Fibroblast of lung (primary cell): ENCODE results near the gene CCHCR1. TPM values are rescaled to one million over a fixed set of nuclear protein-coding genes. Genes with fewer than 3 reads are reported as not detected.

ENCODE experiments used
- DNase-seq, 2 donors: peaks; one replicate each; pipeline versions ENCODE4 v3.0.0 to v3.0.0-alpha.2; 2010; ENCODE audit warnings: low read depth in 2 of 2
- H2AFZ ChIP-seq: 2 replicates; pipeline ENCODE4 v1.5.1; 2012; ENCODE audit warnings: low read length, control low read depth, inconsistent platforms
- H3K27ac ChIP-seq: 2 replicates; pipeline ENCODE4 v1.5.1; 2011; ENCODE audit warnings: low read length, control low read depth; ENCODE audit not compliant: insufficient read depth
- H3K27me3 ChIP-seq: 2 replicates; pipeline ENCODE4 v1.5.1; 2011; ENCODE audit warnings: mild to moderate bottlenecking, low read length; ENCODE audit not compliant: control insufficient read depth, insufficient read depth
- H3K36me3 ChIP-seq: 2 replicates; pipeline ENCODE4 v1.5.1; 2011; ENCODE audit warnings: low read length; ENCODE audit not compliant: control insufficient read depth, insufficient read depth
- H3K4me1 ChIP-seq: 2 replicates; pipeline ENCODE4 v1.5.1; 2011; ENCODE audit warnings: low read length; ENCODE audit not compliant: control insufficient read depth, insufficient read depth; ENCODE audit errors: extremely low read depth
- H3K4me2 ChIP-seq: 2 replicates; pipeline ENCODE4 v1.5.1; 2011; ENCODE audit warnings: low read length, control low read depth; ENCODE audit not compliant: insufficient read depth; ENCODE audit errors: extremely low read depth
- H3K4me3 ChIP-seq, 4 experiments: fragments of 200-600 bp in 1 of 4; sonication (generic) in 1 of 4; replicated peaks in 1 of 4; 2 replicates each; pipeline ENCODE4 v1.5.1; 2011 to 2016; ENCODE audit warnings: low read length in 4 of 4, low read depth in 3 of 4, mild to moderate bottlenecking in 3 of 4, control low read depth in 2 of 4, inconsistent platforms in 1 of 4, mixed read lengths in 1 of 4; ENCODE audit not compliant: insufficient read depth in 1 of 4; ENCODE audit errors: control extremely low read depth in 1 of 4
- H3K79me2 ChIP-seq: 2 replicates; pipeline ENCODE4 v1.5.1; 2012; ENCODE audit warnings: mild to moderate bottlenecking, low read length, inconsistent platforms; ENCODE audit not compliant: control insufficient read depth, insufficient read depth
- H3K9ac ChIP-seq: 2 replicates; pipeline ENCODE4 v1.5.1; 2011; ENCODE audit warnings: mild to moderate bottlenecking, low read length, control low read depth; ENCODE audit not compliant: insufficient read depth
- H3K9me3 ChIP-seq: 2 replicates; pipeline ENCODE4 v1.5.1; 2012; ENCODE audit warnings: low read depth, low read length; ENCODE audit not compliant: control insufficient read depth, insufficient read depth
- H4K20me1 ChIP-seq: 2 replicates; pipeline ENCODE4 v1.5.1; 2011; ENCODE audit warnings: low read length; ENCODE audit not compliant: control insufficient read depth, insufficient read depth; ENCODE audit errors: extremely low read depth
- CTCF ChIP-seq, 2 donors: IDR thresholded peaks in 1 of 2; conservative IDR thresholded peaks in 1 of 2; 1 replicate in 1 of 2; 2 replicates in 1 of 2; pipeline ENCODE4 v1.5.1; 2011 to 2012; ENCODE audit warnings: low read length in 2 of 2, control low read depth in 1 of 2, inconsistent platforms in 1 of 2, low read depth in 1 of 2, mild to moderate bottlenecking in 1 of 2
- EZH2 ChIP-seq: IDR thresholded peaks from 2 replicates; pipeline ENCODE4 v1.5.1; 2012; ENCODE audit warnings: low read length, control low read depth, mild to moderate bottlenecking; ENCODE audit errors: missing control alignments
- polyA minus RNA-seq: library from RNA; depleted of rRNA, polyadenylated mRNA; stranded (reverse); fragments of >200 nt; gene quantifications from 2 replicates; pipeline ENCODE4 v1.2.3, GENCODE V29; 2011; ENCODE audit warnings: low replicate concordance
- polyA plus RNA-seq, 2 donors: library from polyadenylated mRNA; depleted of rRNA in 1 of 2; stranded (reverse) in 1 of 2; unstranded in 1 of 2; fragments of >200 nt; gene quantifications; 2 replicates each; pipeline ENCODE4 v1.2.1, GENCODE V29; 2011 to 2012; ENCODE audit warnings: missing spikeins in 1 of 2
- total RNA-seq: library from RNA; depleted of rRNA; stranded (reverse); fragments of >200 nt; gene quantifications from 2 replicates; pipeline ENCODE4 v1.2.1, GENCODE V29; 2014

Gene CCHCR1
- total RNA-seq, result 19.0 and 19.3 TPM in 2 replicates
- polyA plus RNA-seq, result 7.4 and 8.9 TPM in 2 replicates
- 11.7 and 17.4 TPM in 2 replicates for polyA plus RNA-seq (2012)
- 6.6 and 24.3 TPM in 2 replicates for polyA minus RNA-seq

GRCh38 chr6:31157513-31158139 is at the start of gene CCHCR1:
Gene CCHCR1 (minus strand): TSS chr6:31157802. CDS start chr6:31157600, 202 bp downstream.
- Histone ChIP-seq H3K79me2 (peaks cover 23% of the 10 kb centered on the region), H3K36me3 (peaks cover 5% of the 10 kb centered on the region), H3K9me3 (no peaks in the 10 kb centered on the region), H3K4me2 (peak within 1 kb of the TSS; percentile 99), H2AFZ (peak within 1 kb of the TSS; percentile 90), H3K27ac (peak within 1 kb of the TSS; percentile 76), H3K9ac (peak within 1 kb of the TSS; percentile 82), H3K4me3 (peak within 1 kb of the TSS; percentile 86 to 95 (median 92)), H4K20me1 (no peaks in the 10 kb centered on the region), H3K4me1 (peaks cover 11% of the 10 kb centered on the region), H3K27me3 (no peaks in the 10 kb centered on the region)
- TF ChIP-seq CTCF (conservative IDR thresholded peaks at IDR 0.05 in 1 of 2, IDR thresholded peaks at IDR 0.05 in 1 of 2; ENCODE audit: low read depth in 1 of 2, low read length in 2 of 2) (no peak), EZH2 (no peak)
- no peak for DNase-seq

GRCh38 chr6:31205638-31206037 is 48.0 kb upstream of the CCHCR1 start:
- peaks cover 5% of the 10 kb centered on the region for H3K4me1 ChIP-seq
- no peaks in the 10 kb centered on the region for H3K36me3 ChIP-seq
- H3K4me2 ChIP-seq, result no peak overlapping the region
- TF ChIP-seq CTCF (conservative IDR thresholded peaks at IDR 0.05 in 1 of 2, IDR thresholded peaks at IDR 0.05 in 1 of 2; ENCODE audit: low read depth in 1 of 2, low read length in 2 of 2) (no peak), EZH2 (no peak)
- no peak for DNase-seq
- H3K27ac ChIP-seq, result no peak overlapping the region
- peaks cover 2% of the 10 kb centered on the region for H3K79me2 ChIP-seq
- no peak overlapping the region for H3K9ac ChIP-seq
- H3K9me3 ChIP-seq, result no peaks in the 10 kb centered on the region
- no peaks in the 10 kb centered on the region for H4K20me1 ChIP-seq
- H2AFZ ChIP-seq, result no peak overlapping the region
- no peaks in the 10 kb centered on the region for H3K27me3 ChIP-seq
- no peak overlapping the region for H3K4me3 ChIP-seq

GRCh38 chr6:31204751-31205145 is 47.1 kb upstream of the CCHCR1 start:
- no peak overlapping the region for H3K9ac ChIP-seq
- no peak overlapping the region for H3K4me2 ChIP-seq
- H3K79me2 ChIP-seq, result peaks cover 7% of the 10 kb centered on the region
- no peaks in the 10 kb centered on the region for H3K9me3 ChIP-seq
- H2AFZ ChIP-seq, result no peak overlapping the region
- peak in 1 of 2 donors; percentile 14 for DNase-seq
- H3K4me3 ChIP-seq, result no peak overlapping the region
- H3K4me1 ChIP-seq, result peaks cover 5% of the 10 kb centered on the region
- H4K20me1 ChIP-seq, result no peaks in the 10 kb centered on the region
- H3K27me3 ChIP-seq, result no peaks in the 10 kb centered on the region
- no peaks in the 10 kb centered on the region for H3K36me3 ChIP-seq
- no peak overlapping the region for H3K27ac ChIP-seq
- TF ChIP-seq EZH2, result no peak
- TF ChIP-seq CTCF (conservative IDR thresholded peaks at IDR 0.05 in 1 of 2, IDR thresholded peaks at IDR 0.05 in 1 of 2; ENCODE audit: low read depth in 1 of 2, low read length in 2 of 2), result no peak
